Measurements from ENCODE around the gene KCNJ18.
"Not testable (repeated sequence)": the region's sequence is repeated elsewhere in the genome, so short reads cannot be mapped to it uniquely, and the experiment has no call there.

Gene KCNJ18

GRCh38 chr17:21671437-21671836 is 20.9 kb upstream of the KCNJ18 start:
- not testable (repeated sequence) for DNase-seq (ENCODE audit: low spot score)

- DNase-seq (ENCODE audit: low spot score), result not testable (repeated sequence)
Measured at GRCh38 chr17:21671871-21672270, 20.5 kb upstream of the KCNJ18 start.

- not testable (repeated sequence) for DNase-seq (ENCODE audit: low spot score)
Measured at GRCh38 chr17:21673451-21674241, 18.7 kb upstream of the KCNJ18 start.

- DNase-seq (ENCODE audit: low spot score), result no peak
Measured at GRCh38 chr17:21674242-21674731, 18.0 kb upstream of the KCNJ18 start.

GRCh38 chr17:21674891-21675738 is 17.2 kb upstream of the KCNJ18 start:
- DNase-seq (ENCODE audit: low spot score), result not testable (repeated sequence)

- DNase-seq (ENCODE audit: low spot score), result not testable (repeated sequence)
Measured at GRCh38 chr17:21675739-21676130, 16.6 kb upstream of the KCNJ18 start.

GRCh38 chr17:21676281-21677111 is 15.8 kb upstream of the KCNJ18 start:
- DNase-seq (ENCODE audit: low spot score), result no peak

GRCh38 chr17:21677126-21677910 is 15.0 kb upstream of the KCNJ18 start:
- no peak for DNase-seq (ENCODE audit: low spot score)

GRCh38 chr17:21677911-21678310 is 14.4 kb upstream of the KCNJ18 start:
- DNase-seq (ENCODE audit: low spot score), result no peak

- DNase-seq (ENCODE audit: low spot score), result no peak
Measured at GRCh38 chr17:21678393-21679081, 13.8 kb upstream of the KCNJ18 start.

GRCh38 chr17:21679256-21680146 is 12.8 kb upstream of the KCNJ18 start:
- DNase-seq (ENCODE audit: low spot score), result no peak

GRCh38 chr17:21680366-21680765 is 12.0 kb upstream of the KCNJ18 start:
- no peak for DNase-seq (ENCODE audit: low spot score)

GRCh38 chr17:21680850-21681351 is 11.4 kb upstream of the KCNJ18 start:
- DNase-seq (ENCODE audit: low spot score), result not testable (repeated sequence)

- not testable (repeated sequence) for DNase-seq (ENCODE audit: low spot score)
Measured at GRCh38 chr17:21681576-21681975, 10.7 kb upstream of the KCNJ18 start.

GRCh38 chr17:21682130-21682529 is 10.2 kb upstream of the KCNJ18 start:
- not testable (repeated sequence) for DNase-seq (ENCODE audit: low spot score)

GRCh38 chr17:21683142-21683712 is 9.1 kb upstream of the KCNJ18 start:
- not testable (repeated sequence) for DNase-seq (ENCODE audit: low spot score)

- DNase-seq (ENCODE audit: low spot score), result not testable (repeated sequence)
Measured at GRCh38 chr17:21683897-21684296, 8.4 kb upstream of the KCNJ18 start.

GRCh38 chr17:21684384-21684783 is 7.9 kb upstream of the KCNJ18 start:
- not testable (repeated sequence) for DNase-seq (ENCODE audit: low spot score)
